ENCODE measurements around the gene ARRDC5. TPM values are rescaled to one million over a fixed set of nuclear protein-coding genes. Genes with fewer than 3 reads are reported as not detected.

Gene ARRDC5
- total and polyA plus RNA-seq, 2 of the 8 experiments (the other 6 are each of a cell fraction or from before 2014, with no cell fraction given), result not detected

- TF ChIP-seq CHD7 (IDR thresholded peaks at IDR 0.05; ENCODE audit: insufficient replicate concordance, low read length) (no peak), KDM4A (IDR thresholded peaks at IDR 0.05; ENCODE audit: low read depth, low read length, severe bottlenecking) (no peak), JUND (IDR thresholded peaks at IDR 0.05; ENCODE audit: low read length) (no peak), ATF3 (IDR thresholded peaks at IDR 0.05; ENCODE audit: insufficient read depth, low read depth, low read length) (no peak), MAX (IDR thresholded peaks at IDR 0.05) (no peak), RBBP5 (IDR thresholded peaks at IDR 0.05; ENCODE audit: borderline replicate concordance, low read depth, low read length) (no peak), CBX8 (IDR thresholded peaks at IDR 0.05; ENCODE audit: borderline replicate concordance, low read depth, low read length) (no peak), KDM1A (IDR thresholded peaks at IDR 0.05; ENCODE audit: borderline replicate concordance, low read length) (no peak), SP4 (IDR thresholded peaks at IDR 0.05; ENCODE audit: low read length) (no peak), SIX5 (IDR thresholded peaks at IDR 0.05; ENCODE audit: low read depth, low read length) (no peak), SUZ12 (IDR thresholded peaks at IDR 0.05; ENCODE audit: low read length) (no peak), TCF12 (IDR thresholded peaks at IDR 0.05; ENCODE audit: low read depth, low read length) (no peak)
Measured at GRCh38 chr19:4933528-4933927, 30.8 kb upstream of the ARRDC5 start (continued).

Measured in H1 (cell line).